Activated T-helper 1 cell treated with anti-CD3 and anti-CD28 coated beads, Interleukin-12 subunit alpha, Interleukin-12 subunit beta, Interleukin-2, Interleukin-4 antibody, amounts not matched to agents 30 ng/mL and 10 ng/mL and 1 ng/mL, durations not matched to agents 14 hours and 24 hours and 36 hours (primary cell): ENCODE data around the gene LYRM4. TPM values are rescaled to one million over a fixed set of nuclear protein-coding genes. Genes with fewer than 3 reads are reported as not detected.

Source experiments
- DNase-seq: peaks from one replicate; pipeline ENCODE4 v3.0.0; 2021; ENCODE audit warnings: low spot score
- H3K27ac Mint-ChIP-seq: one replicate; pipeline ENCODE4 v1.8.0; 2021; ENCODE audit warnings: mild to moderate bottlenecking, mixed read lengths
- H3K27me3 Mint-ChIP-seq: one replicate; pipeline ENCODE4 v1.8.0; 2022; ENCODE audit warnings: mild to moderate bottlenecking, moderate library complexity, mixed read lengths; ENCODE audit not compliant: insufficient read depth
- H3K36me3 Mint-ChIP-seq: one replicate; pipeline ENCODE4 v1.8.0; 2021; ENCODE audit warnings: low read depth, mixed read lengths
- H3K4me1 Mint-ChIP-seq: one replicate; pipeline ENCODE4 v1.8.0; 2021; ENCODE audit warnings: low read depth, mixed read lengths
- H3K4me3 Mint-ChIP-seq: one replicate; pipeline ENCODE4 v1.8.0; 2021; ENCODE audit warnings: mild to moderate bottlenecking, moderate library complexity, mixed read lengths
- H3K9me3 Mint-ChIP-seq: one replicate; pipeline ENCODE4 v1.8.0; 2021; ENCODE audit warnings: mixed read lengths
- intact Hi-C: fragments of 100-400 bp; cut with micrococcal nuclease; formaldehyde crosslinking; loops from one replicate; pipeline ENCODE4 v1.15.1; 2024
- total RNA-seq: library from RNA; stranded (reverse); gene quantifications from 2 replicates; pipeline ENCODE4 v1.2.3, GENCODE V29; 2022

The LYRM4 gene
- total RNA-seq, 1 donor from 2014 or later, result 48.9 TPM

DNA sequence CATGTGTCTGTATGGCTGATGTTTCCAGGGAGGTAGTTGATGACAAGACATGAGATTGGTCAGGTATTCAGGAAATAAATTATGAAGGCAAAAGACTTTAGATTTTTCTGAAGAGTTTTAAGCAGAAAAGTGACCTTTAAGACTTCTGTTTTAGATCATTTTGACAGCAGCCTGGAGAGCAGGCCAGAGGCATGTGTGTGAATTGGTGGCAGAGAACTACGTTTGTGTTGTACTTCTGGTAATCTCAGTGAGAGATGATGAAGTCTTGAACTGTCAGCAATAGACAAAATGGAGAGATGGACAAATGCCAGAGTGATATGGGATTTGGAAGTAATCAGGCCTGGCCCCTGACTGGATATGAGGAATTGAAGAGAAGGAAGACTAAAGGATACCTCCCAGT lies 31.4 kb upstream of the LYRM4 start:
- H3K4me1 Mint-ChIP-seq, result peaks cover 24% of the 10 kb centered on the region
- no peaks in the 10 kb centered on the region for H3K9me3 Mint-ChIP-seq
- H3K27ac Mint-ChIP-seq, result no peak overlapping the region
- no peak for DNase-seq
- H3K27me3 Mint-ChIP-seq, result no peaks in the 10 kb centered on the region
- H3K36me3 Mint-ChIP-seq, result peaks cover 3% of the 10 kb centered on the region
- H3K4me3 Mint-ChIP-seq, result no peak overlapping the region
- intact Hi-C loops, result no loop called here

DNA sequence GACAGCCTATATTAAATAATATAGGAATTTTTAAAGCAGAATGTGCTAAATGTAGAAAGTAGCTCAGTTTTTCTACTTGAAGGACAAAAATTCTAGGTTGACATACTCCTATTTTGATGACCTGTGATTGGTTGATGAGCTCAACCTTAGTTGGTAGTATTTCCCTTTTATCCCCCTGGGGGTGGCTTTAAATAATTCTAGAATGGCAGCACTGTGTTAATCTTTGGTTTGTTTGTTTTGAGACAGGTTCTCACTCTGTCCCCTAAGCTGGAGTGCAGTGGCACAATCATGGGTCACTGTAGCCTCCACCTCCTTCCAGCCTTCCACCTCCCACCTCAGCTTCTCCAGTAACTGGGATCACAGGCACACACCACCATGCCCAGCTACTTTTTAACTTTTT lies 29.8 kb upstream of the LYRM4 start:
- peaks cover 30% of the 10 kb centered on the region for H3K4me1 Mint-ChIP-seq

DNA sequence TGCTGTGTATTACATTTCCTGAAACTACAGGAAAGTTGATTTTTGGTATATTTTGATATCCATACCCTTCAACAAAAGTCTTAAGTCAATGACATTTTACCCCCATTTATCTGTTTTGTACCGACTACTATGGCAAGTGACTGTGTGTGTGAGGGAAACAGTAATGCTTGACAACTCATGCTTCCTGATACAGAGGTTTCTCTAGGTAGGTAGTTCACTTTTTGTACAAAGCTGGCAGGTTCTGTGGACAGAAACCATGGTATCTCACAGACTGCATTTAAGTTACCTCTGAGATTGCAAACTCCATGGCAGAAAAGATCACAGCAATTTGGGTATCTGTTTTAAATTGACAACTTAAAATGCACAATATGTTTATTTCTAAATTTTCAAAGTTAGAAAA lies 29.3 kb upstream of the LYRM4 start:
- H3K27ac Mint-ChIP-seq, result no peak overlapping the region
- H3K36me3 Mint-ChIP-seq, result peaks cover 3% of the 10 kb centered on the region
- intact Hi-C loops, result no loop called here
- DNase-seq, result no peak
- H3K4me3 Mint-ChIP-seq, result no peak overlapping the region
- peaks cover 34% of the 10 kb centered on the region for H3K4me1 Mint-ChIP-seq
- H3K9me3 Mint-ChIP-seq, result no peaks in the 10 kb centered on the region
- H3K27me3 Mint-ChIP-seq, result no peaks in the 10 kb centered on the region

More for the DNA sequence above, 29.8 kb upstream of the LYRM4 start:
- Mint-ChIP-seq H3K4me3 (no peak overlapping the region), H3K36me3 (peaks cover 3% of the 10 kb centered on the region), H3K27me3 (no peaks in the 10 kb centered on the region), H3K27ac (peak overlapping the region; percentile 45), H3K9me3 (no peaks in the 10 kb centered on the region)
- no peak for DNase-seq
- intact Hi-C loops, result no loop called here

DNA sequence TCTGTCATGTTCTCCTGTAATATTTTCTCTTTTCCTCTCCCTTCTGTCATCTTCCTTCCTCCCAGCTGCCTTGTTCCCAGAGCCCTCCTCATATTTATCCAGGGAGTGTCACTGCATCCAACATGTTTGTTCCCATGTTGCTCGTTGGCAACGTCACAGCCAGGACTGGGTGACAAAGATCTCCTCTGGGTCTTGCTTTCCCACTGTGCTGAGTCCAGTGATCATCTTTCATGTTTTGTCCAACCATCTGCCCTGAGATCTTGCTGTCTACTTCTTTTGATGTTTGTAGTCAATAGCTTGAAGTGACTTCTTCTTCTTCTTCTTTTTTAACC lies 27.2 kb upstream of the LYRM4 start:
- no peak for DNase-seq
- Mint-ChIP-seq H3K9me3 (no peaks in the 10 kb centered on the region), H3K4me1 (peaks cover 21% of the 10 kb centered on the region), H3K4me3 (no peak overlapping the region), H3K27me3 (no peaks in the 10 kb centered on the region), H3K36me3 (peaks cover 3% of the 10 kb centered on the region), H3K27ac (no peak overlapping the region)
- intact Hi-C loops, result no loop called here

DNA sequence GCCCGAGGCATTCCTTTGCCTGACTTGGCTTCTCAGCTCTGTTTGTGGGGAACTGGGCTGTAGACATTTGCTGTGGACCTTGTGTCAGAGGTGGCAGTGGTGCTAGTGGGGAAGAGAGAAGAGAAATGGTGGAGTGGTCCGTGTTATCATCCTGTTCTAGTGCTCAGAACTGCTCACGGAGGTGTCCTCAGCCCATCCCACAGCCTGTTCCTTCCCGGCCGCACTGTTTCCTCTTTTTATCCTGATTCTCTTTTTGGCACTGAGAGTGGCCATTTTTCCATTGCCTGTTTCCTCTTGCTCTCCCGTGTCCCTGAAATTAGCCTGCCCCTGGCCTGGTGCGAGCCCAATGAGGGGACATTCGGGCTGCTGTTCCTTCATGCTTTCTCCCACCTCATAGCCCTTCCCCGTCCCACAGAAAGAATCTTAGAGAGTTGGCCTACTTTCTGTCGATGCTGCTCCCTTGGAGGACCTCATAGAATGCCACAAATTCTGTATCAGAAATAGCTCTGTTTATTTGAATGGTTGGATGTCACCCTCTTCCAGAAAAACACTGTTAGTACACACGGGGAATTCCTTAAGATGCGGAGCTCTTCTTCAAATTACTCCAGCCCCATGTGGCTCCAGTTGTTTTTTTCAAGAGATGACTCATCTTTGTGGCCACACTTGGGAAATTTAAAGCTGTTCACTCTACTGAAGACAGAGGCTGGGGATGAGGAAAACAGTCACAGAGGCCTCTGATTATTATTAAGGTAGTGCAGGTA lies 26.6 kb upstream of the LYRM4 start:
- peaks cover 3% of the 10 kb centered on the region for H3K36me3 Mint-ChIP-seq
- H3K9me3 Mint-ChIP-seq, result no peaks in the 10 kb centered on the region
- peak overlapping the region; percentile 10 for H3K27ac Mint-ChIP-seq
- peaks cover 25% of the 10 kb centered on the region for H3K4me1 Mint-ChIP-seq
- DNase-seq, result no peak
- no peaks in the 10 kb centered on the region for H3K27me3 Mint-ChIP-seq
- intact Hi-C loops, result no loop called here
- H3K4me3 Mint-ChIP-seq, result no peak overlapping the region

DNA sequence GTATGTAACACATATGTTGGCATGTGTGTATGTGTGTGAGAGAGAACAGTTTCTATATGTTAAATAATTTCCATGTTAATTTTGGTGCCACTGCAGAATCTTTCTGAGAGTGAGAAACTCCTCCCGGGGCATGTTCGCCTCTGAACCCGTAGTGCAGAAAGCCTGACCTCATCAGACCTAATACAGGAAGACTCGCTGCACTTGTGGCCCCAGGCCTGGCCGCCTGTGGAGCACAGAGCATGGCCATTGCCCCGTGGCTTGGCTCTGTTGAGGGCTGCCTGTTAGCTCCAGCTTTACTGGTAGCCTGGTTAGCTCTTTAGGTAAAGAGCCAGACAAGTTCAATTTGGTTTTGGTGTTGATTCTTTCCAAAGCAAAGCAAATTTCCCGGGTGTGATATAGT lies 26.0 kb upstream of the LYRM4 start:
- H3K36me3 Mint-ChIP-seq, result peaks cover 3% of the 10 kb centered on the region
- no peak overlapping the region for H3K27ac Mint-ChIP-seq
- no peak for DNase-seq
- intact Hi-C loops, result no loop called here
- H3K9me3 Mint-ChIP-seq, result no peaks in the 10 kb centered on the region
- H3K27me3 Mint-ChIP-seq, result no peaks in the 10 kb centered on the region
- no peak overlapping the region for H3K4me3 Mint-ChIP-seq
- peaks cover 30% of the 10 kb centered on the region for H3K4me1 Mint-ChIP-seq

DNA sequence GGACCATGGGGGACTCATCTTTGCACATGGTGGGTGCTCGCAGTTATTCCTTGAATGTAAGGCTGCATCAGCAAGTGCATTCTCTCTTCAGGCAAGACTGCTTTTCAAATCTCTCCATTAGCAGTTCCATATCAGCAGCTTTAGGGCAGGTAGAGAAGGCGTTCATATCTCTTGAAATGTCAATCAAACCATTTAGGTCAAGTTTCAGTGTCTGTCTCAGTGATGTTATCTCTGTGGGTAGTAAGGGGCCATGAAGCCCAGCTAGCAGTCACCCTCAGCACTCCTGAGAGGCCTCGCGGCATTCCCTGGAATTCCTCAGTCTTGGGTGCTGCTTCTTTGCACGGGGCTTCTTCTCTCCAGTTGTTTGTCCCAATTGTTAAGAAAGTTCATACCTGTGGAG lies 24.8 kb upstream of the LYRM4 start:
- Mint-ChIP-seq H3K4me3 (no peak overlapping the region), H3K27me3 (no peaks in the 10 kb centered on the region), H3K36me3 (peaks cover 3% of the 10 kb centered on the region), H3K9me3 (no peaks in the 10 kb centered on the region), H3K27ac (no peak overlapping the region), H3K4me1 (peaks cover 33% of the 10 kb centered on the region)
- DNase-seq, result no peak
- intact Hi-C loops, result no loop called here

DNA sequence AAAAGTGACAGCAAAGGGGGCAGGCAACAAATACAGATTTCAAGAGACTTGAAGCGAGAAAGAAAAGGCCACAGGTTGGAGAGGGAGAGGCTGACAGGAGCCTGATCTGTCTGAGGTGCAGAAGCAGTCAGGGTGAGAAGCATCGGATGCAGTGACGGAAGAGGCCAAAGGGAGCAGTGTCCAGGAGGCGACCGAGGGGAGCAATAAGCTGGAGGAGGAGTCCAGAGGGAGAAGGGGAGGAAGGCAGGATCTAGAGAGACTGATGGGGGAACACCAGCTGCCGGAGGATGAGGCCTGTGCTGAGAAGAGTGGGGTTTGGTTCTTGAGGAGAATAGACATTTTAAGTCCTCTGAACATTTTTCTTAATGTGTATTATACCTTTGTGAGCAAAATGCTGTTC lies 24.3 kb upstream of the LYRM4 start:
- no peaks in the 10 kb centered on the region for H3K9me3 Mint-ChIP-seq
- no peak overlapping the region for H3K27ac Mint-ChIP-seq
- H3K27me3 Mint-ChIP-seq, result no peaks in the 10 kb centered on the region
- H3K36me3 Mint-ChIP-seq, result peaks cover 3% of the 10 kb centered on the region
- H3K4me1 Mint-ChIP-seq, result peaks cover 37% of the 10 kb centered on the region
- no peak overlapping the region for H3K4me3 Mint-ChIP-seq
- intact Hi-C loops, result no loop called here
- no peak for DNase-seq

DNA sequence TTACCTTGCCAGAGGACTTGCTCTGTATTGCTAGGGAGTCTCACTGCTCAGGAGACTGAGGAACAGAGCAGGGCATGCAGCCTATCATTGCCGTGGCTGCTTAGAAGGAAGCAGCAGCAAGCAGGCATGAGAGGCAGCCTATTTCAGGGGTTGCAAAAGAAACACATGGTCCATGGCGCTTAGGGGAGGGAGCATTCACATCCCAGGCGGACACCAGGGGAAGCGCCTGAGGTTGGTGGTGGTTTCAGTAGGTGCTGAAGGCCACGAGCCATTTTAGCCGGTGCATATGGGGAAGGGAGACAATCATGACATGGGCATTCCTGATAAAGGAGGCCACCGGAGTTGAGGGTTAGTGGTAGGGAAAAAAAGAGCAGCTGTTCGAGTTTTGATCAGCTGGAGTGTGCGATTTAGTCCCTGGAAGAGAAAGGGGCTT lies 21.5 kb upstream of the LYRM4 start:
- Mint-ChIP-seq H3K27me3 (peaks cover 2% of the 10 kb centered on the region), H3K27ac (no peak overlapping the region), H3K4me1 (peaks cover 47% of the 10 kb centered on the region), H3K36me3 (peaks cover 3% of the 10 kb centered on the region), H3K9me3 (no peaks in the 10 kb centered on the region), H3K4me3 (no peak overlapping the region)
- intact Hi-C loops, result no loop called here
- DNase-seq, result no peak

DNA sequence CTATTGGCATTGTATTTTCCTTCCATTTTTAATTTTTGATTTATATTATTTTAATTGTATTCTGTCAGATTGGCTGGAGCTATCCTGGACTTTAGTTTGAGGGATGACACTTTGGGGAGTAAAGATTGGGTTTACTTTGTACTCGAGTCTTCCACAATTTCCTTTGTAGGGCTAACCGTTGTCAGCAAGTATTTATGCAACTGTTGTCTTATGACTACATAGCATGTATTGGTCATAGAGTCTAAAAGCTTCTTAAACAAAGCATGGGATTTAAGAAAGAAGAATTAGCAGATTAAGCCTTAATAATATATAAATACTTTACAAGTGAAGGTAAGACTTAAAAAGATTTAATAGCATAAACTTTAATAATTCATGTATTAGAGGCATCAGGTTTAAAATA lies 20.2 kb upstream of the LYRM4 start:
- DNase-seq, result no peak
- Mint-ChIP-seq H3K36me3 (peaks cover 3% of the 10 kb centered on the region), H3K27ac (no peak overlapping the region), H3K4me3 (no peak overlapping the region), H3K4me1 (peaks cover 46% of the 10 kb centered on the region), H3K9me3 (no peaks in the 10 kb centered on the region), H3K27me3 (peaks cover 2% of the 10 kb centered on the region)
- intact Hi-C loops, result loop anchor here (1.0 kb wide), 5 partner anchors 20 to 117 kb away; partner anchors contain the start of gene FARS2

DNA sequence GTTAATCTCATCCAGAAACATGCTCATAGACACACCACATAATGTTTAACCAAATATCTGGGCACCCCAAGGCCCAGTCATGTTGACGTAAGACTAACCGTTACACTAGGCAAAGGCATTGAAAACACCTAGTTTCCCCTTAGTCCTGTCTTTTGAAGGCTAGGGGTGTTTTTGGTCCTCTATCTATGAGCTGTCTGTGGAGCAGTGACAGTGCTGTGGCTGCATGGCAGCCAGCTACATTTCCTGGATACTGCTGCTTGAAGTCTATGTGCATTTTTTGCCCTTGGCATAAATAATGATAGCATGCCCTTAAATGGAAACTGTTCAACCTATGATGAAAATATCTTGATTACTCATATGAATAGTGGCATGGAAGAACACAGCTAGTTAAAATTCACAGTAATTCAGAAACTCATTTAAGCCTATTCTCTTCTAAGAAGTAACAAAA lies 19.2 kb upstream of the LYRM4 start:
- Mint-ChIP-seq H3K4me3 (peak overlapping the region; percentile 13), H3K27ac (peak overlapping the region; percentile 84), H3K9me3 (no peaks in the 10 kb centered on the region), H3K27me3 (peaks cover 2% of the 10 kb centered on the region), H3K4me1 (peaks cover 49% of the 10 kb centered on the region), H3K36me3 (peaks cover 3% of the 10 kb centered on the region)
- intact Hi-C loops, result loop anchor here (1.0 kb wide), 5 partner anchors 19 to 118 kb away; partner anchors contain the start of gene FARS2
- DNase-seq, result peak; percentile 10

DNA sequence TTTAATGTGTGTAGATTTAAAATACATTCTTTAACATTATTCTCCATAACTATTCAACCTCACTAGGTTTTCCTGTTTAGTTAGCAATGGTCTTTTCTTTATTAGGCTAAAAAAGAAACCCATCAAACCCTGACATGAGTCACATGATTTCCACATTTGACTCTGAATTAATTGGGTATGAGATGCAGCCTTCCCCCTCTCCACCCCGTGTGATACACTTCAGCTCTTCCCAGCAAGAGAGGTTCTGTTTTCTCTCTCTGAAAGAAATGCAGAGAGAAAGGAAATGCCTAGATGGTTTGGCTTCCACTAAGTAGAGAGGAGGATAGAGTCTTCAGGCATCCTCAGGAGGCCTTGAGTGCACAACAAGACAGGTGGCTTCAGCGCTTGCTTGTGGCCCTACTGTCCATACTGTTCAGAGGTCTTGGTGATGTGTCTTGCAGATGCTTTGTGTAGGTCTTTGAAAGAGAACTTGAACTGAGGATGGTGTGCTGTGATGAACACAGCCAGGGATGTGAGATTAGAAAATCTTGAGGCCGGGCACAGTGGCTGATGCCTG lies 17.9 kb upstream of the LYRM4 start:
- H3K4me1 Mint-ChIP-seq, result peaks cover 57% of the 10 kb centered on the region
- H3K27ac Mint-ChIP-seq, result peak overlapping the region; percentile 88
- intact Hi-C loops, result no loop called here
- peaks cover 3% of the 10 kb centered on the region for H3K36me3 Mint-ChIP-seq
- no peaks in the 10 kb centered on the region for H3K9me3 Mint-ChIP-seq
- H3K4me3 Mint-ChIP-seq, result peak overlapping the region; percentile 28
- H3K27me3 Mint-ChIP-seq, result peaks cover 2% of the 10 kb centered on the region
- no peak for DNase-seq

DNA sequence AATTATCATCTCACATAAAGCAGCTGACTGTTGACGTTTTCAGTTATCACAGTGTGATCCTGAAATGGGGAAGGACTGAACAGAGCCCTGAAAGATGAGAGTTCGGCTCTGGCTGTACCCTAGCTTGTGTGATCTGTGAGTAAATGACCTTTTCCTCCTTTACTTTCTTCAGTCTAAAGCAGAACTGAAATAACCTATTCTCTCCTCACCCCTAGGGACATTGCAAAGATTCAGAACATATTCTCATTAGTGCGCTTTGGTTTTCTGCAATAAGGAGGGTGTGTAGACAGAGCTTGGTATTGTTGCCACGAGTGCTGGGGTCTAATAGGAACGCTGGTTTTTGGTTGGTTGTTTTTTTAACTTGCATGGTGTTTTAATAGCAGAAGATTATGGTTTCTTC lies 17.3 kb upstream of the LYRM4 start:
- Mint-ChIP-seq H3K4me1 (peaks cover 63% of the 10 kb centered on the region), H3K9me3 (no peaks in the 10 kb centered on the region), H3K36me3 (peaks cover 8% of the 10 kb centered on the region), H3K27me3 (peaks cover 2% of the 10 kb centered on the region), H3K27ac (no peak overlapping the region), H3K4me3 (no peak overlapping the region)
- intact Hi-C loops, result no loop called here
- no peak for DNase-seq
